GM04504 (cell line): ENCODE data around the gene KIF1B.

Source experiments
- DNase-seq: peaks from one replicate; pipeline ENCODE4 v3.0.0-alpha.2; 2012; ENCODE audit warnings: low read depth

KIF1B gene

GRCh38 chr1:10328180-10328963, 118.0 kb downstream of the KIF1B start:
- DNase-seq, result no peak

- DNase-seq, result no peak
Observed at GRCh38 chr1:10337436-10337835, 127.1 kb downstream of the KIF1B start.

GRCh38 chr1:10338047-10338446, 127.7 kb downstream of the KIF1B start:
- DNase-seq, result peak; percentile 3

- no peak for DNase-seq
Observed at GRCh38 chr1:10338611-10339010, 128.2 kb downstream of the KIF1B start.

- no peak for DNase-seq
Observed at GRCh38 chr1:10339036-10339567, 128.7 kb downstream of the KIF1B start.

- no peak for DNase-seq
Observed at GRCh38 chr1:10339815-10340214, 129.4 kb downstream of the KIF1B start.

- no peak for DNase-seq
Observed at GRCh38 chr1:10340930-10341590, 130.7 kb downstream of the KIF1B start.

GRCh38 chr1:10347109-10347508, 136.7 kb downstream of the KIF1B start:
- no peak for DNase-seq

GRCh38 chr1:10353282-10353681, 142.9 kb downstream of the KIF1B start:
- DNase-seq, result no peak

- no peak for DNase-seq
Observed at GRCh38 chr1:10353693-10354092, 143.3 kb downstream of the KIF1B start.

GRCh38 chr1:10360045-10360444, 149.7 kb downstream of the KIF1B start:
- DNase-seq, result no peak

GRCh38 chr1:10361515-10361914, 151.1 kb downstream of the KIF1B start:
- DNase-seq, result no peak

- DNase-seq, result no peak
Observed at GRCh38 chr1:10368194-10368593, 157.8 kb downstream of the KIF1B start.

GRCh38 chr1:10374442-10374860, 164.1 kb downstream of the KIF1B start:
- DNase-seq, result no peak

- peak; percentile 65 for DNase-seq
Observed at GRCh38 chr1:10377365-10378029, 167.1 kb downstream of the KIF1B start.

GRCh38 chr1:10378081-10378841, 167.9 kb downstream of the KIF1B start:
- DNase-seq, result no peak

GRCh38 chr1:10379101-10379620, 168.8 kb downstream of the KIF1B start:
- no peak for DNase-seq

GRCh38 chr1:10379676-10380075, 169.3 kb downstream of the KIF1B start:
- DNase-seq, result no peak

GRCh38 chr1:10380594-10381275, 170.4 kb downstream of the KIF1B start:
- peak; percentile 57 for DNase-seq

GRCh38 chr1:10383630-10384029, 173.3 kb downstream of the KIF1B start:
- DNase-seq, result no peak

- no peak for DNase-seq
Observed at GRCh38 chr1:10384219-10384618, 173.8 kb downstream of the KIF1B start.
